ENCODE results near the gene PNO1.

PNO1 gene

DNA sequence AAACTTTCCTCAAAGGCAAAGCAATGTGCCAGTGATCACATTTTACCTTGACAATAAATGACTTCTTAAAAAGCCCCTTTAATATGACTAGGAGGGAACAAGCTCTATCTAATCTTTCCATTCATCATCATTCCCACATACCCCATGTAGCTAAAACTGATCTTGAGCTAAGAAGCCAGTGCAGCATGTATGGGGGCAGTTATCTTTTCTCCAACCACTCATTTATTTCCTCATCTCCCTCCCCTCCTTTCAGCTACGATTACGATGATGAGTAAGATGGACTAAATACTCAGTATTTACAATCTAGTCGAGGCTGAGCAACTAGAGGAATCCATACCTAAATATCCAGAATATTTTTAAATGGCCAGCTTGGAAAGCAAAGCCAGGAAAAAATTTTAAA is 35.5 kb downstream of the PNO1 start:
- DNase-seq (ENCODE audit: low read depth in 2 of 3, low spot score in 2 of 3) = no peak

DNA sequence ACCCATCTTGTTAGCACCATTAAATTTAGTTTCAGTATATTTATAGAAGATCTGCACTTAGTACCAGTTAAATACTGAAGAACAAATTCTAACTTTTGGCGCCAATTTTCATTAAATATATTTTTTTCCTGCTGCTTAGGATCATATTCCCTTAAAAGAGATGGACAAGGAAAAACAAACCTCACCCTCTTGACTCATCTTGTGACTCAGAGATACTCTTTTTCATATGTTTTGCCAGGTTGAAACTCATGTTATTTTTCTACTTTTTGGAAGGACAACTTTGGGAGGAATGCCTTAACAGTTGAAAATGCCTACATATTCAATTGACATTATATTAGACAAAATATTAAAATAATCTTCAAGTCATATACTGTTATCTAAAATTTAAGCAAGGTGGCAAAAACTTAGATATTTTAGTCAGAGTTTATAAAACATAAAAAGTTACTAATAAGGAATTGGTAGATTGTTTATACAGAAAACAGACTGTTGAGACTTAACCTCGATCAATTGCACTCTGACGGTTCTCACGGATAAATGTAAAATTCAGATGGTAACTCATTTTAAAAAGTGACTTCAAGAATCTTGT is 36.2 kb downstream of the PNO1 start:
- DNase-seq (ENCODE audit: low read depth in 2 of 3, low spot score in 2 of 3) = no peak

DNA sequence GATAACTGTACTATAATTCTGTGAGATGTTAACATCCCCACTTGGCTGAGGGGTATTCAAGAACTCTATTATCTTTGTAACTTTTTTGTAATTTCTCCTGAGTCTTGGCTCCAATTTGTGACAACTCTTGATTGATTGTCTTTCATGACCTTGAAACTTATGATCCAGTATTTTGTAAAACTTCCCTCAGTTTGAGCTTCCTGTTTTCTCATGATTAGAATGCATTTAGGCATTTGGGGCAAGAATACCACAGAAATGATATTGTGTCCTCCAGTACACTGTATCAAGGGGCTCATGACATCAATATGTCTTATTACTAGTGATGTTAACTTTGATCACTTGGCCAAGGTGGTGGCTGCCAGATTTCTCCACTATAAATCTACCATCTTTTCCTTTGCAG is 37.4 kb downstream of the PNO1 start:
- no peak for DNase-seq (ENCODE audit: low read depth in 2 of 3, low spot score in 2 of 3)

GRCh38 chr2:68196120-68196716 is 38.5 kb downstream of the PNO1 start:
- DNase-seq (ENCODE audit: low read depth in 2 of 3, low spot score in 2 of 3) = no peak

DNA sequence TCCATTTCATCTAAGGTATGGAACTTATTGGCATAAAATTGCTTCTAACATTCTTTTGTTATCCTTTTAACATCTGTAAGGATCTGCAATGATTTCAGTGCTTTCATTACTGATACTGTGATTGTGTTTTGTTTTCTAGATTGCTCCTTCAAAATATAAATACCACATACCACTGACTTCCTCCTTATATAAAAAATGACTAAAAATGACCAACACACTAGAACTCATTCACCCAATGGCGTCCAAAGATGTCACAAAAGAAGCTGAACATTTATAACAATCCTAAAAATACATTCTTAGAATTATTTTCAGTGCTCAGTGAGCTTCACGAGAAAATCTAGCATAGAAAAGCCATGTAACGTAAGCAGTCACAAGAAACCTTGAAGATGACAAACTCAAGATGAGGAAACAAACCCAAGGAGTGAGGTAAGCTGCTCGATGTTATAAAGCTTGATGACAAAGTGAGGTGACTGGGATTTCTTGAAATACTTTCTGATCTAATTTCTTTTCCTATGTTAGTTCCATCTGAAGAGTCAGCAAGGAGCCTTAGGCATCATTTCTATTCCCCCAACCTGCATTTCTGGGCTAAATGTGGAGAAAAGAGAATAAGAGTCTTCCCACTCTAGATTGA is 42.6 kb downstream of the PNO1 start:
- DNase-seq (ENCODE audit: low read depth in 2 of 3, low spot score in 2 of 3) = no peak

GRCh38 chr2:68203587-68203986 is 45.9 kb downstream of the PNO1 start:
- no peak for DNase-seq (ENCODE audit: low read depth in 2 of 3, low spot score in 2 of 3)

- no peak for DNase-seq (ENCODE audit: low read depth in 2 of 3, low spot score in 2 of 3)
Measured at GRCh38 chr2:68206793-68207192, 49.1 kb downstream of the PNO1 start.

DNA sequence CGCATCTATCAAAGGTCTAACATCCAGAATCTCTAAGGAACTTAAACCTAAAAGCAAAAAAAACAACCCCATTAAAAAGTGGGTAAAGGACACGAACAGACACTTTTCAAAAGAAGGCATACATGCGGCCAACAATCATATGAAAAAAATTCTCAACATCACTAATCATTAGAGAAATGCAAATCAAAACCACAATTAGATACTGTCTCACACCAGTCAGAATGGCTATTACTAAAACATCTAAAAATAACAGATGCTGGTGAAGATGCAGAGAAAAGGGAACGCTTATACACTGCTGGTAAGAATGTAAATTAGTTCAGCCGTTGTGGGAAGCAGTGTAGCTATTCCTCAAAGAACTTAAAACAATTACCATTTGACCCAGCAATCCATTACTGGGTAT is 56.7 kb downstream of the PNO1 start:
- DNase-seq (ENCODE audit: low read depth in 2 of 3, low spot score in 2 of 3) = no peak

DNA sequence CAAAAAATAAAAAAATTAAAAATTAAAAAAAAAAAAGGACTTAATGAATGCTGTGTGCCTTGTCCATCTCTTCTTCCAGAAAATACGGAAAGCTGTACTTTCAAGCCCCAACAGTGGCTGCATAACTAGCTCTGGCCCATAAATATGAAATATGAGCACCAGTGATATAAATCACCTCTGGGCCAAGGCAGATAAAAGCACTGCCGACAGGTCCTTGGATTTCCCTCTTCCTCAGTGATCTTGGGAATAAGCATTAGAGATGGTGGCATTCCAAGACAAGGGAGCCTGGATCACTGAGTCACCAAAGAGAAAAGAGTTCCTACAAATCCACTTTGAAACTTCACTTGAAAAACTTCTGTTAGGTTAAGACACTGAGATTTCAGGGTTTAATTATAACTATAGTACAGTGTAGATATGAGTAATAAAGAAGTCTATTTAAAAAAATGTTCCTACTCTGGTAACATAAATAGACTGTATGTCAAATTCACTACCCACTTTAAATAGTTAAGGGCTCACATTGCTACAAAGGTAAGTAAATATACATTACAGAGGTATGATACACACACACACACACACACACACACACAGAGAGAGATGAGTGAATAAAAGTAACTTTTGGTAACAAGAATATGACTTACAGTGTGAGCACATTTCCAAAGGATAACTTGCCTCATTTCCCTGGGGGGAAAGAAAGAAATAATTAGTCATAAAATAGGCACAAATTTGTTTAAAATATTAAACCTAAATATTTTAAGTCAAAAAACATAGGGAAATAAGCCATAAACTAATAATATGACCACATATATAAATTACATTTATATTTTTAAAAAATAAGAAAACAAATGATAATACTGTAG is 59.0 kb downstream of the PNO1 start:
- no peak for DNase-seq (ENCODE audit: low read depth in 2 of 3, low spot score in 2 of 3)

DNA sequence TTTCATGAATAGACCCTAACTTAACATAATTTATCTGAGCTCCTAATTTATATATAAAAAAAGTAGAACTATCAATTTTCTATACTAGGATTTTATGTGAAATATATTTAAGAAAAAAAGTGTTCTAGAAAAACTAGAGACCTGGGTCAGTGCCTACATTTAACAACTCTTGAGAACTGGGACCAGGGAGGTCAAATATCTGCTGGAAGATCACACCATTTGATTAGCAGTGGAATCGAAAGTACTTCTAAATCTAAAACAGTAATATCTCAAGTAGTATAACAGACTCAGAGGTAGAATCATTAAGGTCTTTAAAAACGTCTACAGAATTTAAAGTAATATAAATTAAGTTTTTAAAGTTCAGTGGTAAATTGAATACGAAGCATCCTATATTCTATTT is 60.0 kb downstream of the PNO1 start:
- no peak for DNase-seq (ENCODE audit: low read depth in 2 of 3, low spot score in 2 of 3)

GRCh38 chr2:68218343-68218901 is 60.7 kb downstream of the PNO1 start:
- DNase-seq (ENCODE audit: low read depth in 2 of 3, low spot score in 2 of 3) = no peak

- no peak for DNase-seq (ENCODE audit: low read depth in 2 of 3, low spot score in 2 of 3)
Measured at GRCh38 chr2:68222287-68222686, 64.6 kb downstream of the PNO1 start.

DNA sequence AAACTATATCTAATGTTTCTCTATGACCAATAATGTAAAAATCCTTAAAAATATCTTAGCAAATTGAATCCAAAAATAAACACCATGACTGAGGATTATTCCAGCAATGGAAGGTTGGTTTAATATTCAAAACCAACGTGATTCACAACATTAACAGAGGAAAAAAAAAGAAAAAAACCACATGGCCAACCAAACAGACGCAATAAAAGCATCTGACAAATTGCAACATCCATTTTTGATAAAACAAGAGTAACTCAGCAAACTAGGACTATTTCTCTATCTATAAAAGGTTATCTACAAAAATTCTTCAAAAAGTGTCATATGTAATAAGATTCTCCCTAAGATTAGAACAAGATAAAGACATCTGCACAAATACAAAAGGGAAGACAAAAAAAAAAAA is 65.7 kb downstream of the PNO1 start:
- DNase-seq (ENCODE audit: low read depth in 2 of 3, low spot score in 2 of 3) = no peak

DNA sequence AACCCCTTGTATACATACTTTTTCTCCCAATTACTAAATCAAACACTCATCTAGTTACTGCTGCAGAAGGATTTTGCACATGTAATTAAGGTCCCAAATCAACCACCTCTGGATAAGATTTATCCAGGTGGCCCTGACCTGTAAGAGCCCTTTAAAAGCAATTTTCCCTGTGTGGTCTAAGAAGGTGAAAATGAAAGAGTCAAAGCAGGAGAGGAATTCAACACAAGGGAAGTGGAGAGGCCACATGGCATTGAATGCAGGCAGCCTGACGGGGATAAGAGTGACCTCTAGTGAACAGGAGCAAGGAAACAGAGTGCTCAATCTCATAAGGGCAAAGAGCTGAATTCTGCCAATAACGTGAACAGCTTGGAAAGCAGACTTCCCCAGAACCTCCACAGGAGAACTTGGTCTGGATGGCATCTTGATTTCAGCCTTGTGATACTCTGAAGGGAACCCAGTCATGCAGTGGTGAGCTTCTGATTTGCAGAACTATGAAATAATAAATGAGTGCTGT is 67.5 kb downstream of the PNO1 start:
- DNase-seq (ENCODE audit: low read depth in 2 of 3, low spot score in 2 of 3) = no peak
